ENCODE results near the gene FRMD4B.

Gene FRMD4B

DNA sequence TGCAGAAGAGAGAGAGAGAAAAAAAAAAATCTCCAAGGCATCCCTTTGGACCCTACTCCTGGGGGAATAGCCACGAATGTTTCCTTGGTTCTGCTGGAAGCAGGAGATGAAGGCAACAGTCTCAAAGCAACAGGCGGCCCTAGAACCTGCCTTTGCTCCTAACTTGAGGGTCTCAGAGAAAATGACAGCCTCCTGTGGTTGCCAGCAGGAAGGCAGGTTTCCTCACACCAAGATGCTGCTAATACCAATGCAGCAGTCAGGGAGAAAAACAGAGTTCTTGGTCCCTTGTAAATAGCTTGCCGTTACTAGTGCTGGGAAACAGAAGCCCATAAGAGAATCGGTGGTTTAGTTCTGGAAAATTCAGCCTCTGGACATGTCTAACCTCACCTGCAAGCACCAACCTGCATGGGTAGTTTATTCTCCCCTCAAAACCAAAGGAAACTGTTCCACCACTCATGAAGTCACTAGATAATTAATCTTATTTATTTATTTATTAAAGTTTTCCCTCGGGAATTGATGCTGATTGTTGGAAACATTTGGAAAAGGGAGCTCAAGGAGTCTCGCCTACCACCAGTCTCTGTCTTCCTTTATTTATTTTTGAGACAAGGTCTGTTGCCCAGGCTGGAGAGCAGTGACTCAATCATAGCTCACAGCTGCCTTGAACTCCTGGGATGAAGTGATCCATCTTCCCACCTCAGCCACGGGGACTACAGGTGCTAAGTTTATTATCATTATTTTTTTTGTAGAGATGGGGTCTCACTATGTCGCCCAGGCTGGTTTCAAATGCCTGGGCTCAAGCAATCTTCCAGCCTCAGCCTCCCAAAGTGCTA, 883 bp upstream of the FRMD4B start:
- DNase-seq (ENCODE audit: low read depth in 1 of 2, low spot score in 1 of 2), result no peak
- TF ChIP-seq, protein P1, sequence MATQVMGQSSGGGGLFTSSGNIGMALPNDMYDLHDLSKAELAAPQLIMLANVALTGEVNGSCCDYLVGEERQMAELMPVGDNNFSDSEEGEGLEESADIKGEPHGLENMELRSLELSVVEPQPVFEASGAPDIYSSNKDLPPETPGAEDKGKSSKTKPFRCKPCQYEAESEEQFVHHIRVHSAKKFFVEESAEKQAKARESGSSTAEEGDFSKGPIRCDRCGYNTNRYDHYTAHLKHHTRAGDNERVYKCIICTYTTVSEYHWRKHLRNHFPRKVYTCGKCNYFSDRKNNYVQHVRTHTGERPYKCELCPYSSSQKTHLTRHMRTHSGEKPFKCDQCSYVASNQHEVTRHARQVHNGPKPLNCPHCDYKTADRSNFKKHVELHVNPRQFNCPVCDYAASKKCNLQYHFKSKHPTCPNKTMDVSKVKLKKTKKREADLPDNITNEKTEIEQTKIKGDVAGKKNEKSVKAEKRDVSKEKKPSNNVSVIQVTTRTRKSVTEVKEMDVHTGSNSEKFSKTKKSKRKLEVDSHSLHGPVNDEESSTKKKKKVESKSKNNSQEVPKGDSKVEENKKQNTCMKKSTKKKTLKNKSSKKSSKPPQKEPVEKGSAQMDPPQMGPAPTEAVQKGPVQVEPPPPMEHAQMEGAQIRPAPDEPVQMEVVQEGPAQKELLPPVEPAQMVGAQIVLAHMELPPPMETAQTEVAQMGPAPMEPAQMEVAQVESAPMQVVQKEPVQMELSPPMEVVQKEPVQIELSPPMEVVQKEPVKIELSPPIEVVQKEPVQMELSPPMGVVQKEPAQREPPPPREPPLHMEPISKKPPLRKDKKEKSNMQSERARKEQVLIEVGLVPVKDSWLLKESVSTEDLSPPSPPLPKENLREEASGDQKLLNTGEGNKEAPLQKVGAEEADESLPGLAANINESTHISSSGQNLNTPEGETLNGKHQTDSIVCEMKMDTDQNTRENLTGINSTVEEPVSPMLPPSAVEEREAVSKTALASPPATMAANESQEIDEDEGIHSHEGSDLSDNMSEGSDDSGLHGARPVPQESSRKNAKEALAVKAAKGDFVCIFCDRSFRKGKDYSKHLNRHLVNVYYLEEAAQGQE (IDR thresholded peaks at IDR 0.05; ENCODE audit: insufficient replicate concordance, low read depth), result no peak
- TF ChIP-seq SPI1 (IDR thresholded peaks at IDR 0.05; ENCODE audit: borderline replicate concordance, low read depth) (no peak), POLR2AphosphoS5 (IDR thresholded peaks at IDR 0.05; ENCODE audit: low read depth) (no peak), GABPA (IDR thresholded peaks at IDR 0.05; ENCODE audit: low read depth) (no peak)
- TF ChIP-seq, protein P2, sequence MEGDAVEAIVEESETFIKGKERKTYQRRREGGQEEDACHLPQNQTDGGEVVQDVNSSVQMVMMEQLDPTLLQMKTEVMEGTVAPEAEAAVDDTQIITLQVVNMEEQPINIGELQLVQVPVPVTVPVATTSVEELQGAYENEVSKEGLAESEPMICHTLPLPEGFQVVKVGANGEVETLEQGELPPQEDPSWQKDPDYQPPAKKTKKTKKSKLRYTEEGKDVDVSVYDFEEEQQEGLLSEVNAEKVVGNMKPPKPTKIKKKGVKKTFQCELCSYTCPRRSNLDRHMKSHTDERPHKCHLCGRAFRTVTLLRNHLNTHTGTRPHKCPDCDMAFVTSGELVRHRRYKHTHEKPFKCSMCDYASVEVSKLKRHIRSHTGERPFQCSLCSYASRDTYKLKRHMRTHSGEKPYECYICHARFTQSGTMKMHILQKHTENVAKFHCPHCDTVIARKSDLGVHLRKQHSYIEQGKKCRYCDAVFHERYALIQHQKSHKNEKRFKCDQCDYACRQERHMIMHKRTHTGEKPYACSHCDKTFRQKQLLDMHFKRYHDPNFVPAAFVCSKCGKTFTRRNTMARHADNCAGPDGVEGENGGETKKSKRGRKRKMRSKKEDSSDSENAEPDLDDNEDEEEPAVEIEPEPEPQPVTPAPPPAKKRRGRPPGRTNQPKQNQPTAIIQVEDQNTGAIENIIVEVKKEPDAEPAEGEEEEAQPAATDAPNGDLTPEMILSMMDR (IDR thresholded peaks at IDR 0.05; ENCODE audit: insufficient read depth, low read length), result no peak
- no peaks in the 10 kb centered on the region for H3K27me3 ChIP-seq (ENCODE audit: insufficient read depth, poor library complexity, severe bottlenecking)
- no peak overlapping the region for H3K27ac ChIP-seq (replicated peaks)
- no peak overlapping the region for H3K4me3 ChIP-seq (replicated peaks; ENCODE audit: insufficient read depth, low read length)

DNA sequence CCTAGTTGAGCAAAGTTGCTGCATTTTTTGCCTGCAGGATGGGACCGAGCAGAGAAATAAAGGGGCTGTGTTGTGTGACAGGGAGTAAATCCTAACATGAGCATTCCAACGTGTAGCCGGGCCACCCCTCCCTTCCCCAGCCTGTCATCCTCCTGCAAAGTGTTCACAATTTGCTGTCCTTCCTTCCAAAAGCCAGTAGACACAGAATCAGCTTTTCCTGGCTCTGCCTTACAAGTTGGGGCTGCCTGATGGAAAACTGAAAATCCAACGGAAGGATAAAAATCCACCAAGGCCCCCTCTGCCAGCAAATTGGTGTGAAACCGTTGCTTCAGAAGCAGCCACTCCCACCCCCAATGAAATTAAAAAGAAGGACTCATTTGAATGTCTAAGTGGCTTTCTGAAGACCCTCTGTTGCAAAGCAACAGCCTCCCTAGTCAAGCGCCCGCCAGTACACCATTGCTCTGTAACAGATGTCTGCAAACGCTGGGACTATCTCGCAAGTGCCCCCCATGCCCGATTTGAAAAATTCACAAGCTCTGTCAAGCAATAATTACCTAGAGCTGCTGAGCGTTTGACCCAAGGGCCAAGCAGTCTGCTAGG, 665 bp downstream of the FRMD4B start:
- H3K4me3 ChIP-seq (replicated peaks; ENCODE audit: insufficient read depth, low read length), result no peak overlapping the region
- TF ChIP-seq SPI1 (IDR thresholded peaks at IDR 0.05; ENCODE audit: borderline replicate concordance, low read depth) (no peak), POLR2AphosphoS5 (IDR thresholded peaks at IDR 0.05; ENCODE audit: low read depth) (no peak), GABPA (IDR thresholded peaks at IDR 0.05; ENCODE audit: low read depth) (no peak)
- TF ChIP-seq, protein P1 (IDR thresholded peaks at IDR 0.05; ENCODE audit: insufficient replicate concordance, low read depth), result no peak
- TF ChIP-seq, protein P2 (IDR thresholded peaks at IDR 0.05; ENCODE audit: insufficient read depth, low read length), result no peak
- no peak overlapping the region for H3K27ac ChIP-seq (replicated peaks)
- DNase-seq (ENCODE audit: low read depth in 1 of 2, low spot score in 1 of 2), result no peak
- H3K27me3 ChIP-seq (ENCODE audit: insufficient read depth, poor library complexity, severe bottlenecking), result no peaks in the 10 kb centered on the region

DNA sequence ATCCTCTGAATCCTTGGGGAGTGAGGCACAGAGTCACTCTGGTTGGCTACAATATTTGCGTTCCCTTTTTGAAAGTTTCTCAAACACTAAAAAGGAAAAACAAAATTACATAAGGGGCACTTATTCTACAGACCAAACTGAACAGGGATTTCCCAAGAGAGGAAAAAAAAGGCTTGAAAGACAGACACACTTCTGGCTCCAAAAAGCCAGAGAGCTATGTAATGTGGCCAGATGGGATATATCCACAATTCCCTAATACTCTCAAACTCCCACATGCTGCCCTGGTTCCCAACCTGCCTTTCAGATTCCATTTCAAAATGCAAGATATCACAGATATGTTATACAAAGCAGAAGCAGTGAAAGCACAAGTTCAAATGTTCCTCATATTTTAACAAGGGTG, 1.6 kb downstream of the FRMD4B start:
- Histone ChIP-seq H3K27ac (replicated peaks) (no peak overlapping the region), H3K4me3 (replicated peaks; ENCODE audit: insufficient read depth, low read length) (no peak overlapping the region), H3K27me3 (ENCODE audit: insufficient read depth, poor library complexity, severe bottlenecking) (no peaks in the 10 kb centered on the region)
- no peak for DNase-seq (ENCODE audit: low read depth in 1 of 2, low spot score in 1 of 2)
- TF ChIP-seq GABPA (IDR thresholded peaks at IDR 0.05; ENCODE audit: low read depth), result no peak
- TF ChIP-seq, protein P1 (IDR thresholded peaks at IDR 0.05; ENCODE audit: insufficient replicate concordance, low read depth), result no peak
- no peak for TF ChIP-seq SPI1 (IDR thresholded peaks at IDR 0.05; ENCODE audit: borderline replicate concordance, low read depth)
- no peak for TF ChIP-seq POLR2AphosphoS5 (IDR thresholded peaks at IDR 0.05; ENCODE audit: low read depth)
- TF ChIP-seq, protein P2 (IDR thresholded peaks at IDR 0.05; ENCODE audit: insufficient read depth, low read length), result no peak
